SU-DHL-6 (cell line): ENCODE results near the gene TFDP2.

Source experiments
- H2AFZ ChIP-seq: fragments of 200-600 bp; sonication (generic); 2 replicates; pipeline ENCODE4 v1.6.1; 2014; ENCODE audit warnings: low read depth, mild to moderate bottlenecking, moderate library complexity, mixed read lengths, antibody characterized with exemption, low read length; ENCODE audit not compliant: severe bottlenecking
- H3F3A ChIP-seq: fragments of 200-600 bp; shearing (Covaris generic); 2 replicates; pipeline ENCODE4 v1.6.0; 2016; ENCODE audit warnings: antibody characterized with exemption, mild to moderate bottlenecking; ENCODE audit not compliant: insufficient read depth
- H3K27ac ChIP-seq: fragments of 200-600 bp; sonication (generic); 2 replicates; pipeline ENCODE4 v1.5.1; 2016; ENCODE audit warnings: low read depth, mild to moderate bottlenecking, low read length, moderate library complexity, mixed read lengths
- H3K27me3 ChIP-seq: fragments of 200-600 bp; sonication (generic), shearing (Covaris generic); 2 replicates; pipeline ENCODE4 v1.6.0; 2014; ENCODE audit warnings: mild to moderate bottlenecking, low read length
- H3K36me3 ChIP-seq: fragments of 200-600 bp; sonication (generic); 2 replicates; pipeline ENCODE4 v1.6.1; 2014; ENCODE audit warnings: mild to moderate bottlenecking, low read length, mixed read lengths
- H3K4me2 ChIP-seq: fragments of 300-600, 200-600 bp; shearing (Covaris generic), sonication (generic); 2 replicates; pipeline ENCODE4 v1.6.0; 2014; ENCODE audit warnings: low read length, low read depth, mild to moderate bottlenecking; ENCODE audit not compliant: poor library complexity, severe bottlenecking
- H3K4me3 ChIP-seq: fragments of 200-600 bp; sonication (generic); 2 replicates; pipeline ENCODE4 v1.5.1; 2014; ENCODE audit warnings: antibody characterized with exemption, low read length, mild to moderate bottlenecking, mixed read lengths; ENCODE audit not compliant: insufficient read depth, poor library complexity, severe bottlenecking
- H3K79me2 ChIP-seq: fragments of 200-600 bp; sonication (generic); 2 replicates; pipeline ENCODE4 v1.6.1; 2014; ENCODE audit warnings: mild to moderate bottlenecking, low read length, moderate library complexity; ENCODE audit not compliant: insufficient read depth
- H3K9ac ChIP-seq: fragments of 200-600 bp; sonication (generic); 2 replicates; pipeline ENCODE4 v1.7.0; 2014; ENCODE audit warnings: mild to moderate bottlenecking, low read length
- H3K9me2 ChIP-seq: fragments of 200-600 bp; sonication (generic); replicated peaks from 2 replicates; pipeline ENCODE4 v1.6.1; 2014; ENCODE audit warnings: low read length; ENCODE audit not compliant: insufficient read depth
- H3K9me3 ChIP-seq: fragments of 200-600 bp; sonication (generic); 2 replicates; pipeline ENCODE4 v1.6.1; 2014; ENCODE audit warnings: low read length, mixed read lengths; ENCODE audit not compliant: insufficient read depth
- H4K20me1 ChIP-seq: fragments of 200-600 bp; sonication (generic); 2 replicates; pipeline ENCODE4 v1.6.1; 2014; ENCODE audit warnings: low read depth, mild to moderate bottlenecking, antibody characterized with exemption, low read length, moderate library complexity, mixed read lengths
- CTCF ChIP-seq: fragments of 200-600 bp; sonication (generic); IDR thresholded peaks from one replicate; pipeline ENCODE4 v1.5.1; 2017; ENCODE audit warnings: antibody characterized with exemption, mild to moderate bottlenecking, low read length, moderate library complexity; ENCODE audit not compliant: insufficient read depth, poor library complexity, severe bottlenecking
- EZH2phosphoT487 ChIP-seq: fragments of 200-600 bp; sonication (generic), shearing (Covaris generic); conservative IDR thresholded peaks from 2 replicates; pipeline ENCODE4 v1.6.1; 2018; ENCODE audit warnings: mild to moderate bottlenecking, antibody characterized with exemption, low read length, moderate library complexity, mixed read lengths

Gene TFDP2

GRCh38 chr3:141930801-141931200 is 218.5 kb downstream of the TFDP2 start:
- Histone ChIP-seq H2AFZ (no peak overlapping the region), H3K4me3 (no peak overlapping the region), H3K9ac (no peak overlapping the region), H3K79me2 (no peaks in the 10 kb centered on the region), H3K27ac (no peak overlapping the region), H4K20me1 (no peaks in the 10 kb centered on the region), H3F3A (no peaks in the 10 kb centered on the region; the same call in 1 of the 2 replicates), H3K36me3 (no peaks in the 10 kb centered on the region), H3K4me2 (no peak overlapping the region), H3K9me3 (no peaks in the 10 kb centered on the region), H3K27me3 (no peaks in the 10 kb centered on the region), H3K9me2 (no peaks in the 10 kb centered on the region)
- no peak for TF ChIP-seq EZH2phosphoT487
- no peak for TF ChIP-seq CTCF

GRCh38 chr3:141929341-141929995 is 219.9 kb downstream of the TFDP2 start:
- H3K4me2 ChIP-seq: no peak overlapping the region
- no peak overlapping the region for H3K9ac ChIP-seq
- no peak overlapping the region for H3K4me3 ChIP-seq
- H3K27me3 ChIP-seq: no peaks in the 10 kb centered on the region
- no peaks in the 10 kb centered on the region for H3K36me3 ChIP-seq
- H4K20me1 ChIP-seq: no peaks in the 10 kb centered on the region
- H3K79me2 ChIP-seq: no peaks in the 10 kb centered on the region
- H3F3A ChIP-seq: no peaks in the 10 kb centered on the region; the same call in 1 of the 2 replicates
- H2AFZ ChIP-seq: no peak overlapping the region
- no peak overlapping the region for H3K27ac ChIP-seq
- H3K9me3 ChIP-seq: no peaks in the 10 kb centered on the region
- no peaks in the 10 kb centered on the region for H3K9me2 ChIP-seq
- TF ChIP-seq CTCF (no peak), EZH2phosphoT487 (no peak)

GRCh38 chr3:141928631-141929270 is 220.6 kb downstream of the TFDP2 start:
- Histone ChIP-seq H3K9me3 (no peaks in the 10 kb centered on the region), H3K4me2 (no peak overlapping the region), H3K79me2 (no peaks in the 10 kb centered on the region), H4K20me1 (no peaks in the 10 kb centered on the region), H3K4me3 (no peak overlapping the region), H3K9me2 (no peaks in the 10 kb centered on the region), H3K27ac (no peak overlapping the region), H3K9ac (no peak overlapping the region), H3K36me3 (peaks cover 1% of the 10 kb centered on the region; the same call in 1 of the 2 replicates), H2AFZ (no peak overlapping the region), H3F3A (no peaks in the 10 kb centered on the region; the same call in 1 of the 2 replicates), H3K27me3 (no peaks in the 10 kb centered on the region)
- no peak for TF ChIP-seq CTCF
- no peak for TF ChIP-seq EZH2phosphoT487
